HepG2 (cell line): ENCODE results near the gene ZC3H18. TPM values are rescaled to one million over a fixed set of nuclear protein-coding genes. Genes with fewer than 3 reads are reported as not detected.
A peak's percentile ranks its signal among the peaks of the same experiment; 100 is the strongest.

ENCODE experiments used
- ATF1 ChIP-seq: IDR thresholded peaks from 2 replicates; pipeline ENCODE4 v1.6.1; 2016; ENCODE audit warnings: mild to moderate bottlenecking, control low read depth
- CENPT ChIP-seq: sonication (generic); formaldehyde crosslinking; IDR thresholded peaks from 2 replicates; pipeline ENCODE4 v1.8.0; 2022; ENCODE audit warnings: low read depth, mild to moderate bottlenecking, moderate library complexity, missing genetic modification reagents
- FIP1L1 ChIP-seq: fragments of 200-400 bp; formaldehyde crosslinking; IDR thresholded peaks from 2 replicates; pipeline ENCODE4 v1.6.1; 2018; ENCODE audit warnings: low read depth, mild to moderate bottlenecking, low read length, moderate library complexity, borderline replicate concordance; ENCODE audit not compliant: insufficient read depth
- HOXA7 ChIP-seq: sonication (generic); formaldehyde crosslinking; IDR thresholded peaks from 2 replicates; pipeline ENCODE4 v1.8.1; 2022; ENCODE audit warnings: mild to moderate bottlenecking, missing genetic modification reagents, moderate library complexity
- KLF15 ChIP-seq: sonication (generic); formaldehyde crosslinking; IDR thresholded peaks from 2 replicates; pipeline ENCODE4 v1.8.1; 2023; ENCODE audit warnings: borderline replicate concordance, mild to moderate bottlenecking, inconsistent platforms, missing genetic modification reagents, mixed read lengths
- MEIS1 ChIP-seq: sonication (generic); formaldehyde crosslinking; IDR thresholded peaks from 2 replicates; pipeline ENCODE4 v1.9.0; 2021; ENCODE audit warnings: mild to moderate bottlenecking, missing genetic modification reagents, moderate library complexity, borderline replicate concordance
- MZF1 ChIP-seq: sonication (generic); formaldehyde crosslinking; IDR thresholded peaks from 2 replicates; pipeline ENCODE4 v1.8.1; 2023; ENCODE audit warnings: mild to moderate bottlenecking, missing genetic modification reagents, borderline replicate concordance
- NFAT5 ChIP-seq: sonication (generic); formaldehyde crosslinking; IDR thresholded peaks from 2 replicates; pipeline ENCODE4 v1.4.0; 2020; ENCODE audit warnings: missing genetic modification reagents
- NR2F6 ChIP-seq, 2 experiments: IDR thresholded peaks; 2 replicates each; pipeline ENCODE4 v1.6.1; 2016; ENCODE audit warnings: antibody characterized with exemption in 1 of 2, mild to moderate bottlenecking in 1 of 2
- RNF2 ChIP-seq: fragments of 450-650 bp; conservative IDR thresholded peaks from 2 replicates; pipeline ENCODE4 v1.6.1; 2016; ENCODE audit warnings: low read depth
- SATB2 ChIP-seq: sonication (generic); formaldehyde crosslinking; IDR thresholded peaks from 2 replicates; pipeline ENCODE4 v1.5.0; 2020; ENCODE audit warnings: missing genetic modification reagents
- SMC3 ChIP-seq: IDR thresholded peaks from 2 replicates; pipeline ENCODE4 v1.6.1; 2011; ENCODE audit warnings: low read length, improper control_type of control experiment
- TBX2 ChIP-seq: sonication (generic); formaldehyde crosslinking; IDR thresholded peaks from 2 replicates; pipeline ENCODE4 v1.5.0; 2020; ENCODE audit warnings: missing genetic modification reagents, mild to moderate bottlenecking, borderline replicate concordance
- TSC22D2 ChIP-seq: sonication (generic); formaldehyde crosslinking; IDR thresholded peaks from 2 replicates; pipeline ENCODE4 v1.5.1; 2020; ENCODE audit warnings: missing genetic modification reagents, mild to moderate bottlenecking, borderline replicate concordance
- YEATS2 ChIP-seq: sonication (generic); formaldehyde crosslinking; IDR thresholded peaks from 2 replicates; pipeline ENCODE4 v1.4.0; 2020; ENCODE audit warnings: missing genetic modification reagents, borderline replicate concordance
- ZNF224 ChIP-seq: sonication (generic); formaldehyde crosslinking; IDR thresholded peaks from 2 replicates; pipeline ENCODE4 v1.5.0; 2020; ENCODE audit warnings: mild to moderate bottlenecking, missing genetic modification reagents
- ZNF234 ChIP-seq: sonication (generic); formaldehyde crosslinking; conservative IDR thresholded peaks from 2 replicates; pipeline ENCODE4 v1.5.1; 2020; ENCODE audit warnings: mild to moderate bottlenecking, missing genetic modification reagents
- ZNF253 ChIP-seq: sonication (generic); formaldehyde crosslinking; IDR thresholded peaks from 2 replicates; pipeline ENCODE4 v1.8.0; 2022; ENCODE audit warnings: mild to moderate bottlenecking, missing genetic modification reagents, borderline replicate concordance
- ZNF34 ChIP-seq: sonication (generic); formaldehyde crosslinking; IDR thresholded peaks from 2 replicates; pipeline ENCODE4 v1.4.0; 2020; ENCODE audit warnings: mild to moderate bottlenecking, missing genetic modification reagents, borderline replicate concordance
- ZNF563 ChIP-seq: sonication (generic); formaldehyde crosslinking; IDR thresholded peaks from 2 replicates; pipeline ENCODE4 v1.8.0; 2022; ENCODE audit warnings: mild to moderate bottlenecking, moderate library complexity, missing genetic modification reagents
- ZNF598 ChIP-seq: sonication (generic); formaldehyde crosslinking; IDR thresholded peaks from 2 replicates; pipeline ENCODE4 v1.5.1; 2020; ENCODE audit warnings: mild to moderate bottlenecking, missing genetic modification reagents, borderline replicate concordance
- ZNF724P ChIP-seq: sonication (generic); formaldehyde crosslinking; IDR thresholded peaks from 2 replicates; pipeline ENCODE4 v1.8.0; 2022; ENCODE audit warnings: missing genetic modification reagents, borderline replicate concordance
- polyA plus RNA-seq, 8 experiments: library from polyadenylated mRNA; depleted of rRNA in 3 of 8; stranded (reverse) in 7 of 8; unstranded in 1 of 8; fragments of >200 nt; fragmentation: Illumina TruSeq in 4 of 8; extraction: Trizol in 4 of 8; gene quantifications; 2 replicates each; pipeline versions ENCODE4 v1.2.1 to v1.2.3, GENCODE V29; 2011 to 2016; ENCODE audit warnings: low read depth in 4 of 8, missing spikeins in 1 of 8, mixed read lengths in 1 of 8; ENCODE audit not compliant: insufficient read depth in 1 of 8
- total RNA-seq, 5 experiments: library from RNA; depleted of rRNA; stranded (reverse); fragments of >200 nt; fragmentation: Illumina TruSeq; extraction: Trizol; gene quantifications; 2 replicates each; pipeline ENCODE4 v1.2.3, GENCODE V29; 2016; ENCODE audit warnings: low read depth in 1 of 5
- TF ChIP-seq, protein P1 (sequence below): sonication (generic); formaldehyde crosslinking; IDR thresholded peaks from 2 replicates; pipeline ENCODE4 v1.5.0; 2020; ENCODE audit warnings: mild to moderate bottlenecking, missing genetic modification reagents

ZC3H18 gene
- total and polyA plus RNA-seq, 2 of the 13 experiments (the other 11 are each of a cell fraction or from before 2014, with no cell fraction given): 11.2 to 27.4 TPM

DNA sequence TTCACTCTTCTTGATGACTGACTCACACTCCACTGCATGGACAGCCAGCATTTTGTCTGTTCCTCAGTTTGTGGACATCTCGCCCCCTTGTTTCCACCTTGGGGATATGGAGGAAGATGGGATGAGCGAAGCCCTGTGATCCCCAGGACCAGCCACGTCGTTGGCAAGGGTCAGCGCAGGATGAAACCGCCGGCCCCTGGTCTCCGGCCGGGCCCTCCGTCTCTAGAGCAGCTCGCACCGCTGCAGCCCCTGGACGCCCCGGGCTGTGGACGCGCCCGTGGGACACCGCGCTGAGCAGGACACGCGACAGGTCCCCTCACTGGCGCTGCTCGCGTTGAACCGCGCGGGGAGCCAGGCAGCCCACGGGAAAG lies 604 bp upstream of the ZC3H18 start (continued):
- TF ChIP-seq MEIS1 (CRISPR knock-in tag) (no peak), ZNF34 (no peak), ZNF598 (no peak), KLF15 (CRISPR knock-in tag) (no peak), MZF1 (CRISPR knock-in tag) (no peak), TBX2 (CRISPR knock-in tag) (peak; percentile 55; the same call in 1 of the 2 replicates), TSC22D2 (no peak), SMC3 (no peak), ZNF253 (CRISPR knock-in tag) (no peak), SATB2 (CRISPR knock-in tag) (no peak), CENPT (CRISPR knock-in tag) (no peak), HOXA7 (CRISPR knock-in tag) (no peak), ZNF224 (CRISPR knock-in tag) (no peak), FIP1L1 (no peak), NR2F6 (IDR thresholded peaks at IDR 0.05) (no peak), NR2F6 (CRISPR knock-in tag; IDR thresholded peaks at IDR 0.05) (0 out of 2 replicates have a peak, but pooled peaks have one; percentile 4), NFAT5 (no peak), ZNF724P (CRISPR knock-in tag) (no peak), ZNF563 (no peak), ATF1 (CRISPR knock-in tag) (no peak), YEATS2 (CRISPR knock-in tag) (no peak), RNF2 (no peak), ZNF234 (CRISPR knock-in tag) (no peak)
- TF ChIP-seq, protein P1, sequence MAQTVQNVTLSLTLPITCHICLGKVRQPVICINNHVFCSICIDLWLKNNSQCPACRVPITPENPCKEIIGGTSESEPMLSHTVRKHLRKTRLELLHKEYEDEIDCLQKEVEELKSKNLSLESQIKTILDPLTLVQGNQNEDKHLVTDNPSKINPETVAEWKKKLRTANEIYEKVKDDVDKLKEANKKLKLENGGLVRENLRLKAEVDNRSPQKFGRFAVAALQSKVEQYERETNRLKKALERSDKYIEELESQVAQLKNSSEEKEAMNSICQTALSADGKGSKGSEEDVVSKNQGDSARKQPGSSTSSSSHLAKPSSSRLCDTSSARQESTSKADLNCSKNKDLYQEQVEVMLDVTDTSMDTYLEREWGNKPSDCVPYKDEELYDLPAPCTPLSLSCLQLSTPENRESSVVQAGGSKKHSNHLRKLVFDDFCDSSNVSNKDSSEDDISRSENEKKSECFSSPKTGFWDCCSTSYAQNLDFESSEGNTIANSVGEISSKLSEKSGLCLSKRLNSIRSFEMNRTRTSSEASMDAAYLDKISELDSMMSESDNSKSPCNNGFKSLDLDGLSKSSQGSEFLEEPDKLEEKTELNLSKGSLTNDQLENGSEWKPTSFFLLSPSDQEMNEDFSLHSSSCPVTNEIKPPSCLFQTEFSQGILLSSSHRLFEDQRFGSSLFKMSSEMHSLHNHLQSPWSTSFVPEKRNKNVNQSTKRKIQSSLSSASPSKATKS (CRISPR knock-in tag): no peak
